IPS-NIHi7 (cell line): ENCODE results near the gene ALG9.

Experiments
- DNase-seq: peaks from one replicate; pipeline ENCODE4 v3.0.0; 2012; ENCODE audit warnings: mixed read lengths; ENCODE audit errors: extremely low spot score

ALG9 gene

DNA sequence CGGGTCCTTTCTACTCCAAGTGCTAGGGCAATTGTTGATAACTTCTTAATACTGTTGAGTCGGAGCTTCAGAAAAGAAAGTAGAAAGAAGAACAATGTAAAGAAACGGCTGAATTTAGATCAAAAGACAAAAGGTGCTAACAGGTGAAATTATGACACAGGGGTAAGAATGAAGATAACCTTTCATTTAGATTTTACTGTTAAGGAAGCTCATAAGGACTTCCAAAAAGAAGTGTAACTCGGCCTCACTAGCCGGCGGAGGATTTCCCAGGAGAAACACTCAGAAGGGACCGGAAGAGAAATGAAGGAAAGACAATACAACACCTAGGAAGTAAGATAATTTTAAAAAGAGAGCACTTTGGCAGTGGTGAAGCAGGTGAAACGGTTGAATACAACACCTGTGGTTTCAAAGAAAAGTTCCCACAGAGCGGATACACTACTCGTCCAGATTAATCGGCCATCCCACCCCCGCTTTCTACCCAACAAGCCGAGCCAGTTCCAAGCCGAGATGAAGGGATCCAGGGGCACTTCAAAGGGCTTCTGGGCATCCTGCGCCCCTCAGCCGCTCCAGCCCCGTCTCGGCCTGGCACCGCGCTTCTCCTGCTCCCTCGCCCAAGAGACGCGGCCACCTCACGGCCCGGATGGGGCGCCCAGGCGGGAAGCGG is 105.9 kb downstream of the ALG9 start:
- DNase-seq: peak; percentile 67

DNA sequence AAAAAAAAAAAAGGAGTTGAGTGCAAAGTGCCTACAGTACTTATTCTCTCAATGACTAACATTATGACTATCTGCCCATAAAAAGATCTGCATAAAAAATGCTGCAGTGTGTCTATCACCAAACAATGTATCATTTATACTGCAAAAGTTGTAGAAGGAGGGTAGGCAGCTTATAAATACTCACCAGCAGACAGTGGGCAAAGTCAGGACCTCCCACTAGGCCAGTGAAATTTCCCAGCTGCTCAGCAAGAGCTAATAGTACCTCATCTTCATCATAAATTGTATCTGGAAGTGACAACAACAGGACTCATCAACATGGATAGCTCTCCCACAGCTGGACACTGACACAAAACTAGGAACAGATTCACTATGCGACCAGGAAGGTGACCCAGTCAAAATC is 106.8 kb downstream of the ALG9 start:
- DNase-seq: no peak

DNA sequence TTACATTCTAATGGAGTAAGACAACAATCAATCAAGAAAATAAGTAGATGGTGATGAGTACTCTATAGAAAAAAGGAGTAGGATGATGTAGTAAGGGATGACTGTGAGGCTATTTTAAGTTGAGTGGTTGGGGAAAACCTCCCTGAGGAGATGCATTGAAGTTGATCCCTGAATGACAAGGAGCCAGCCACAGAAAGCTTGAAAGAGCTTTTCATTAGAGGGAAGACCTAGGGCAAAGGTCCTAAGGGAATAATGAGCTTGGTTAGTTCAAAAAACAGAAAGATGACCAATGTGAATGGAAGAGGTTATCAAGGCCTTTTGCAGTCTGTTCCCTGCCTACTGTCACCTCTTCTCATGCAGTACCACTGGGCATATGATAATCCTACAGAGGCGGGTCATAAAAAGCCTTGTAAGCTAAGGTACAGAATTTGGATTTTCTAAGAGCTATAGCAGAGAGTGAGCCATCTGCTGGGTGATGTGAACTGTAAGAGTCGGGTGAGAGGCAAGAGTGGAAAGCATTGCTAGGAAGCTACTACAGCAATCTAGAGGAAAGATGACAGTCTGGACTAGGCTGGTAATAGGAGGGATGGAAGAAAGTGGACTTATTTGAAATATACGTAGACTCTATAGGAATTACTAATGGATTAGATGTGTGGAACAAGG is 108.3 kb downstream of the ALG9 start:
- no peak for DNase-seq

DNA sequence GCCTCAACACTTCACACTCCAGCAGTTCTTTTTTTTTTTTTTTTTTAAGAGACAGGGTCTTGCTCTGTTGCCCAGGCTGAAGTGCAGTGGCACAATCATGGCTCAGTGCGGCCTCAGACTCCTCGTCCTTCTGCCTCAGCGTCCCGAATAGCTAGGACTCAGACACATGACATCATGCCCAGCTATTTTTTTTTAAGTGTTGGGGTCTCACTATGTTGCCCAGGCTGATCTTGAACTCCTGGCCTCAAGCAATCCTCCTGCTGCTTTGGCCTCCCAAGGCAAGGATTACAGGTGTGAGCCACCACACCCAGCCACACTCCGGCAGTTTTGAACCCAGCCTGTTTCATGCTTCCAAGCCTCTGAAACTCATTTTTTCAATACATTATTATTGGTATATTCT is 108.9 kb downstream of the ALG9 start:
- no peak for DNase-seq

DNA sequence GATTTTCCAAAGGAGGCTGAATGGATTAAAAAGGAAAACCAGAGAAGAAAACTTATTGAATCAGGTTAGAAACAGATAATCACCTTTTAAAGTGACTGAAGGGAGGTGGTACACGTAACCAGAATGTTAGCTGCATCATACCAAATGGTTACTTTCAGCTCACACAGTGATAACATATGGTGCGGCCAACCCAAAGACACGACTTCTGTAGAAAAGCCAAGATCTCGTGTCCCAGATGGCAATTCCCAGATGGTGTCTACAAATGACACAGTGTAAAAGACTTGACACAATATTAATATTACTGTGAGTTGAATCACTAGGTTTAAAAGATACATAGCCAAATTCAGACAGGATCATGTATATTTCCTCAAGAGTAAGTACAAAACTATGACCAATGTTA is 110.3 kb downstream of the ALG9 start:
- no peak for DNase-seq

DNA sequence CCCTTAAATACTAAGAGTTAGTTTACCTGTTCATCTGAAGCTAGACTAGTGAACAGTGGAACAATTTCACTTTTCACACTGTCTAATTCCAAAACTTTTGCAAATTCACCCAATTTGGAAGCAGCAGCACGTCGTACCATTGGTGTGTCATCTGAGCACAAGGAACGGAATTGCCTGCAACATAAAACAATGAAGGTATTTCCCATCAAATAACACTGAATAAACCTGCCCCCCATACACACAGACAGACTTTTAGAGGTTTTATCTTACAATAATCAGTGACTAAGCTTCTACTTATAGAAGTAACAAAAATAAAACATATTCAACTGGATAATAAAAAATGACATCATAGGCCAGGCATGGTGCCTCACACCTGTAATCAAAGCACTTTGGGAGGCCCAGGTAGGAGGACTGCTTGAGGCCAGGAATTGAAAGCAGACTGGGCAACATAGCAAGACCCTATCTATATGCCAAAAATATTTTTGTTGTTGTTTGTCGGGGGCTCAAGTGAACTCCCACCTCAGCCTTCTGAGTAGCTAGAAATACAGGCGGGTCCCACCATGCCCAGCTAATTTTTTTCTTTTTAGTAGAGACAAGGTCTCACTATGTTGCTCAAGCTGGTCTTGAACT is 111.5 kb downstream of the ALG9 start:
- DNase-seq: no peak

DNA sequence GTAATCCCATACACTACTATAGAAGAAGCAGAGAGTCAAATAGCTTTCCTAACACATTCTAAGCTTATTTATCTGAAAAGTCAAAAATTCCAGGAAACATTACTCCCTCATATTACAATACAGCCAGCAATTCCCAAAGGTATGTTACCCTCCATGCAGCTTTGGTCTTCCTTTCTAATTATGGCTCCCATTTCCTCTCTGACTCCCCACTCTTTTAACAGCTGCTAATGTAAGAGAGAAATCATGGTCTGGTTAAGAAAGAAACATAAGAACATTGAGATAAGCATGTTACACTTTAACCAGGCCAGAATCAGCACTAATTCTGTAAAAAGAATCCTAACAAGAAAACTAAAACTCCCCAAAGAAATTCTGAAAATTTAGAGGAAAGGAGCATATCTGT is 112.0 kb downstream of the ALG9 start:
- DNase-seq: no peak

DNA sequence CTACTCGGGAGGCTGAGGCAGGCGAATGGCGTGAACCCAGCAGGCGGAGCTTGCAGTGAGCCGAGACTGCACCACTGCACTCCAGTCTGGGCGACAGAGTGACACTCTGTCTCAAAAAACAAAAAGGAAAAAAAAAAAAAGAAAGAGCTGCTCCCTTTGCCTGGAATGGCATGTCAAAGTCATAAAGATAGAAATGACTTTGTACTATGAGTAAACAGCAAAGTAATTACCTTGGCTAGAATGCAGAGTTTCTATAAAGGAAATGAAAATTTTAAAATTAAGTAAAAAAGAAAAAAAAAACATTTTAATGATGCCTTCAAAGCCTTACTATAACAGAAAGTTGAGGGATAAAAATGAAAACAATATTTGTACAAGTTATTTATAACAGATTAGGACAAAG is 115.3 kb downstream of the ALG9 start:
- DNase-seq: no peak

DNA sequence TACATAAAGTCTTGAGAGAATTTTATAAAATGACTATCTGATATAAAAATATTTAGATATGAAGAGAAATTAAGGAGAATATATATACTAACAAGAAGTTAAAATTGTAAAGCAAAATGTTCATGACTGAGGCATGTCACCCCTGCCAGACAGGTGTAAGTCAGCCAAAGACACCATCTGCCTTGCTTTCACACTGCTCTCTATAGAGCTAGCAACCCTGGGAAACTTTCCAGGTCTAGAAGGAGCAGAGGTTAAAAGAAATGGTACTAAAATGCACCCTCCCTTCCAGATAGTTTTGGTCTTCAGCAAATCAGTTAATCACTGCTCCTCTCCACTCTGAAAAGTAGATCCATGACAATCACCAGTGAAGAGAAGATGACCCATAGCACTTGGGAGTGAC is 121.7 kb downstream of the ALG9 start:
- no peak for DNase-seq

DNA sequence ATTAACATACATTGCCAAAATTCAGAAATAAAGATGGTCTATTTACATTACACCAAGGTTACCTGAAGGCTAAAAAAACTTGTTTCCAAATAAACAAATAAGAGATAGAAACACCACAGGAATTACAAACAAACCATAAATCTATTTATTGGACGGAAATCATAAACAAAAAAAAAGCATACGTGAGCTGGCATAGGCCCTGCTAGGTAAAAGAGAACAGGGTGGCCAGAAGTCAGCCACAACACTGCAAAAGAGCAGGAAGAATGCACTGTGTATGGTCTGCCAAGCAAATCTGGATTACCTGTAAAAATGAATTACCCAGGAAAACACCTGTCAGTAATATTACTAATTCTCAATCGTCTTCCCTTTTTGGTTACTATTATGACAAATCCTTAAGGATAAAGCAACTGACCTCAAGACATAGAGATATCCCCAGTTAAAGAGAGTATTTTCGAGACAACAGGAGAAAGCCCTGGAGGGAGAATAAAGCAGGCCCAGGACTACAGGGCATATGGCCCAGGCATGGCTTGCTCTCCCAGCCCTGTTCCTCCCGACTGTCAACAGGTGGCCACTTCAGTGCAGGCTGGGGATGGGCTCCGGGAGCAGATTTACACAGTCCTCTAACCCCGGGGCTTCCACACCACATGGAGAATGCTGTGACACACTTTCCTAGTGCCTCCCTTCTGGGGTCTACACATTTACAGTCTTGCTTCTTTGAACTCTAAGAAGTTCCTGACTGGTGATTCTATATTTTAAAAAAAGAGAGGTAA is 123.2 kb downstream of the ALG9 start:
- DNase-seq: no peak

DNA sequence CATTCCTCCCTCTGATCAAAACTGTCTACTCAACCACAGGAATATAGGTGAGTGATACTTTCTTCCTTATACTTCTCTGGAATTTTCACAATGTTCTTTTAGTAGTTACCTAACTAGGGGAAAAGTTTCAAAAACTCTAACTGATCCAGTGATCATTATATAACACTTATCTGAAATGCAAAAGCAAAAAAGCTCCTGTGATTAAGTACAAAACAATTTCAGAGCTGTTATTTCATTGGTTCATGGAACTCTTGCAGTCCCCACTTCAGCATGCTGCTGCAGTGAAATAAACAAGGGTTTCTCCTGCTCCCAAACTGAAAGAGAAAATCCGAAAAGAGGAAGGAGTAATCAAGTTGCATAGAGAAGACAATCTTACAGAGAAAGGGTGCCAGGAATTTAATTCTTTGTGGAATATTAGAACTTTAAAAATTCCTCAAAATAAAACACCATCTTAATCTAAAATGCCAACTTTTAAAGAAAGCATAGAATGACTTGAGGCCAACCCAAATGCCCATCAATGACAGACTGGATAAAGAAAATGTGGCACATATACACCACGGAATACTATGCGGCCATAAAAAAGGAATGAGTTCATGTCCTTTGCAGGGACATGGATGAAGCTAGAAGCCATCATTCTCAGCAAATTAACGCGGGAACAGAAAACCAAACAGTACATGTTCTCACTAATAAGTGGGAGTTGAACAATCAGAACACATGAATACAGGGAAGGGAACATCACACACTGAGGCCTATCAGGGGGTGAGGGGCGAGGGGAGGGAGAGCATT is 125.5 kb downstream of the ALG9 start:
- no peak for DNase-seq

DNA sequence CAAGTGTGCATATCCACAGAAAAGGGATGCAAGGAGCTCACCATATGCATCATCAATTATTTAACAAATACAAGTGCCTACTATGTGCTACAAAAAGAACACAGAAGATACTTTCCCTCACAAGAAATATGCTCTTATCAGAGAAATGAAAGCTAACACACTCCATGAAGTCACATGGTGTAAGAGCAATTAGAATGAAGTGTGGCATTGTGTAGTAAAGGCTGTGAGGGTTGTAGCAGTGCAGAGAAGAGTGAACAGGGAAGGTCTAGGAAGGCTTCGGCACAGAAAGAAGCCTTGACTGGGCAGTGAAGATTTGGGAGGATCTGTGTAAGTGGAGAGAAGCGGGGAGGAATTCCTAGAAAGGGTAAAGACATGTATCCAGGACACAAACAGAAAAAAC is 127.7 kb downstream of the ALG9 start:
- DNase-seq: no peak

DNA sequence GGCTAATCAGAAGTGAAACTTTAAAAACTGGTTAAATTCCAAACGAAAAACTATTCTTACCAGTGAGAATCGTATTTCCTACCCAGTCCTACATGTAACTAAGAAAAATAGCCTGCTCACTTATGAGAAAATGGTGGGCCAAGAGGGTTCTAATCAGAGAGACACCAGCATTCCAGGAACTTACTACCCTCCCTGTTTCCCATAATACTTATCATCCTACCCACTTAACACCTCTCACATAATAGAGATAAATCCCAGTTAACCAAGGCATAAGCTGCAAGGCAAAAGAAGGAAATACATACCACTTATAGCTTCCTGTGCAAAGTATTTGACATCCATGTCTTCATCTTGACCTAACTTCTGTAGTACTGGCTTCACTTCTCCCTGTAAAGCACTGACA is 129.6 kb downstream of the ALG9 start:
- DNase-seq: no peak

DNA sequence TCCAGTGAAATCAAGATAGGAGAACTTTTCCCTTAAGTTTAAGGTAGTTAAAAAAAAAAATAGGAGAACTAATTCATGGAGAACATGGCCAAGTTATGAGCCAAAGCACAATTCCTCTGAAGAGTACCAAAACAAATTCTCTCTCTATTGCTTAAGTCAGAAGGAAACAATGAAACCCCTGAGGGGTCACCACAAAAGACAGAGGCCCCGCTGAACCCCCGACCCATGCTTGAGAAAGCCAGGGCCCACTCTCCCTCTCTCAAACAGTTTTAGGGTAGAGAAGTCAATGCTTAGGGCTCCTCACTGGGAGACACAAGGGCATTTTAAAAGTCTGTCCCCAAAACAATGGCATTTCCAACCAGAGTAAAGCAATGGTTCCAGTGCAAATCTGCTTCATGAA is 132.1 kb downstream of the ALG9 start:
- no peak for DNase-seq

DNA sequence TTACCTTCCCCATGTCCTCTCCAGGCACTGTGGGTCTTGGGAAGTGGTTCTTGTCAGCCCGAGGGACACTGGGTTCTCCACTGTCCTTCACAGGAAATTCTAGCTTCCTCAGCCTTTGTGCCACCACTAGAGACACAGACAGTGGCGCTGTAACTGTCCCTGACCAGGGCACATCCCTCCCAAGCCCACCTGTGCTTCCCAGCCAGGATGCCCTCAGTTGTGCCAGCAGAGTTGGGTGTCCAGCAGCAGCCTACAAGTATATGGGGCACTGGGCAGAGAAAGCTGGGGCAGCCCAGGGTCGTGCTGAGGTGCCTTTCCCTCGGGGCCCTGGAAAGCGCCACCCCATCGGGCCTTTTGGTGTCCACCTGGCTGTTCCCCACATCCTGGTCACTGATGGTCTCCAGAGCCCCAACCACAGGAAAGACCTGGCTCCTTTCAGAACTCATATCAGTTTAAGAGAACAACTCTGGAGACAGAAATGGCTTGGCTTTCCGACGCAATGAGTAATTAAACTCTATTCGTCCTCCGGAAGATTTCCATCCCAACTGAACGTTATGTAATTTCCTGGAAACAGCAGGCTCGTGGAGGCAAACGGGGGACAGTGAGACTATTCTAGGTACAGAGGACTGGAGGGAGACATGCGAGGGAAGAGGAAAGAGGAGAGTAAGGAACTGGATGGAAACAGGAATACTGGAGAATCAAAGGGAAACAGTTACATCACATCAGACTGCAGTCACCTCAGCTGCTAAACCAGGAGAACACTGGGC is 133.8 kb downstream of the ALG9 start:
- DNase-seq: no peak

DNA sequence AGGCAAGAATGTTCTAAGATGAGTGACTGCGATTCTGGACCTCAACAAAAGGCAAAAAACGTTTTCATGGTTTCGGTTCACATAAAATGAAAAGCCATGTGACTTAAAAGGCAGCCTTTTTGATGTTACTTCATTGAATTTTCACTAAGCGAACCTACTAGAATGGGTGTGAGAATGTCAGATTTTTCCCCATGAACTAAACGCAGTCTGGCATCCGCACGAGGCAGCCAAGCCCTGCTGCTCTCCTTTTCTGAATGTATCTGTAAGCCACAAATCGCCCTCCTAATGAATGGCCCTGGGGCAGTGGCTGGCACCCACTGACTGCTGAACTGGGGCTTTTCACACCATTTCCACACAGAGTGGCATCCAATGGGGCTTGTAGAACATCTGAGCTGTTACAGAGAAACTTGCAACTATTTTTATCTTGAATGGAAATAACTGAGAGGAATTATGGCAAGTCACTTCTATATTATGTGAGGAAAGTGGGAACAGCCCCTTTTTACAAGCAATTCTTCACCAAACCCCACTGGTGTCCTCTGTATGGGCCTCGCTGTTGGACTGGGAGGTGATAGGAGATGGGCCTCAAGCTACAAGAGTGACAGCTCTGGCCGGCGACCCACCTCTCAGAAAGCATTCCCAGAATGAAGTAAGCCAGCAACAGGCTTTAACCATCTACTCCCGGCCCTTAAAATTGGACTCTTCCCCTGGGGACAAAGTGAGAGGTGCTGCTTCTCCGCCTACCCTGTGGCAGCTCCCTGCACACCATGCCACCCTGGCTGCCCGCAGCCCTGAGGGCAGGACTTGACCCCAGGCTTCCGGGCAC is 134.5 kb downstream of the ALG9 start:
- DNase-seq: no peak
